COLO668 (cell line): ENCODE results near the gene KIF12.

Experiments
- DNase-seq: peaks from one replicate; lab custom pipeline; 2025; ENCODE audit not compliant: unreplicated experiment; lab: John Stamatoyannopoulos, UW

KIF12 gene

DNA sequence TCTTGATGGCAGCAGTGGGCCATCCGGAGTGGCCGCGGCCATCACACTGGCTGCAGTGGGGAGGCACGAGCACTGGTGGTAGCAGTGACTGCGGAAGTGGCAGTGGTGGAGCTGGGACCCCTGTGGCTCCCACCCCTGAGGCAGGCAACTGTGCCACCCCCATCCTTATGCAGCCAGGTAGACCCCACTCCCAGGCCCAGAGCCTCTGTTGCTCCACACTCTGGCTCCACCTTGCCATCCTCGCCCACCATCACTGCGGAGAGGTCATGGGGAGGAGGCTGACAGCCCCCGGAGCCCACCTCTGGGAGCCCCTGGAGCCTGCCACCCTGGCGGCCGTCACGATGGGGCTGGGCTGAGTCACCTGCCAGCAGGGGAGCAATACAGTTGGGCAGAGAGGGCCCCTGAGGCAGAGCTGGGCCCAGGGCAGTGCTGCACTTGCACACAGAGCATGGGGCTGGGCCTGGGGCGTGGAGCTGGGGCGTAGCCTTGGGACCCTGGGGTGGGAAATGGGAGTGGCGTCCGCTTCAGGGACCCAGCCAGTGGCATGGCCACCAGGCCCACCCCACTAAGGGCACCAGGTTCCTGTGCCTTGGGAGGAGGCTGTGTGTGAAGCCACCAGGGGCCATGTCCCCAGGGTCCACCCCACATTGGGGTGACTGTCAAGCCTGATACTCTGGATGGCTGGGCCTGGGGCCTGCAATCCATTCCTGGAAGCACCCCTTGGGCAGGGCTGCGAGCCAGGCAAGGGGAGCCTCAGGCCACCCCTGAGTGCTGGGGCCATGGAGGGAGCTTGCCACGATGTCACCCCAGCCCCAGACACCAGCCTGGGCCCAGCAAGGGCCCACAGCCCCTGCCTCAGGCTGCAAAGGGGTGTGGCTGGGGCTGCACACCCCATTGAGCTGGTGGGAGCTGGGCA, 28.6 kb downstream of the KIF12 start:
- DNase-seq: no peak

DNA sequence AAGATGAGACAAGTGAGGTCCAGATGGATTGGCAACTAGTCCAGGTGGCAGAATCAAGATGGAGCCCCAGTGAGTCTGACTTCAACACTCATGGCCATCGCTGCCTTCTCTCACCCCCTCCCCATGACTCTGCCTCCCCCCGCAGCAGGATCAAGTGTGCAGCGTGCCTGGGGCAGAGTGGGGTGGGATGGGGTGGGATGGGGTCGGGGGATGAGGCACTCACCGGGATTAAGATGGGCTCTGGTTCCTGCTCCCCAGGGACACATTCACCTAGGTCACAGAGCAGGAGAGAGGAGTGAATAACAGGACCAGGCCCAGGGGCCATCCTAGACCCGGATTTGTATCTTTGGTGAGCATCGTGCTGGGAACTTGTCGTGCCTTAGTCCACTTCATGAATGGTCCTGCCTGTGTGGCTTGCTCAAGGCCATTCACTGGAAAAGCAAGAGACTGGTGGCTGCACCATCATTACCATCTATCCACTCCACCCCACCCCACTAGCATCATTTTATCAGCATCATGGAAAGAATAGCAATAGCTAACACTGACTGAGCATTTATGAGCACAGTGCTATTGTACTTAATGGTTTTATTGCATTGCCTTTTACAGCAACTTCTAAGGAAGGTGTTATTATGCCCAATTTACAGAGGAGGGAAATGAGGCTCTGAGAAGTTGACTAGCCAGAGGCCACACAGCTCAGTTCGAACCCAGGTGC, 29.5 kb downstream of the KIF12 start:
- no peak for DNase-seq

DNA sequence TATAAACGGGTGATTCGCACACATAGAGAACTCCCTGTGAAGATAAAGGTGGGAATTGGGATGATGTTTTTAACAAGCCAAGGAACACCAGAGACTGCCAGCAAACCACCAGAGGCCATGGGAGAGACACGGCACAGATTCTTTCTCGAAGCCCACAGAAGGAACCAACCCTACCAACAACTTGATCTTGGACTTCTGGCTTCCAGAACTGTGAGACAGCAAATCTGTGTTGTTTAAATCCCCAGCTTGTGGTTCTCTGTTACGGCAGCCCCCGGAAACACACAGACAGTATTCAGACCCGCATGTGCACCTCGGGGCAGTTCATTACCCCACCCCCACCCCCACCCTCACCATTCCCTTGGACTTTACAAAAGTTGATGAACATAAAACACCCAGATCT, 33.8 kb downstream of the KIF12 start:
- DNase-seq: no peak

DNA sequence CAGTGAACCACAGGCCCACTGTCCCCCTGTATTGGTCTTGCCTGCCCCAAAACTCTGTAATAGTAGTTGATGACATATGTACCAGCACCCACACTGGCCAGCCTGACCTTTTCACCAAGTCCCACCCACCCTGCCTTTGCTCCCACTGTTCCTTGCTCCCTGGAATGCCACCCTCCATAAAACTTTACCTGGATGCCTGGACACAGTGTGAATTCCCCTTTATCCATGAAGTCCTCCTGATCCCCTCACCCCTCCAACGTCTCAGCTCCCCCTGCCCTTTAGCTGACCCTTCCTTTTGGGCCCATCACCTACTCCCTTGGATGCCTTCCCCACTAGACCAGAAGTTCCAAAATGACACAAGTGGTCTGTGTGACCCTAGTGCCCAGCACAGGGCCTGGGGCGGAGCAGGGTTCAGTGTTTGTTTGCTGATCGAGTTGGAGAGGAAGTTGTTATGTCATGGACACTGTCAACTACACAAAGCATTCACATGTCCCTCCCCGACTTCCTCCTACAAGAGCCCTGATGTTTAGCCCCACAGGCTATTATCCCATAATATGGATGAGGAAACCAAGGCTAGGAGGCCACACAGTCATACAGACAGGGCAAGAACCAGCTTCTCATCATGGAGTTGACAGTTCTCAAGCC, 37.1 kb downstream of the KIF12 start:
- DNase-seq: no peak

DNA sequence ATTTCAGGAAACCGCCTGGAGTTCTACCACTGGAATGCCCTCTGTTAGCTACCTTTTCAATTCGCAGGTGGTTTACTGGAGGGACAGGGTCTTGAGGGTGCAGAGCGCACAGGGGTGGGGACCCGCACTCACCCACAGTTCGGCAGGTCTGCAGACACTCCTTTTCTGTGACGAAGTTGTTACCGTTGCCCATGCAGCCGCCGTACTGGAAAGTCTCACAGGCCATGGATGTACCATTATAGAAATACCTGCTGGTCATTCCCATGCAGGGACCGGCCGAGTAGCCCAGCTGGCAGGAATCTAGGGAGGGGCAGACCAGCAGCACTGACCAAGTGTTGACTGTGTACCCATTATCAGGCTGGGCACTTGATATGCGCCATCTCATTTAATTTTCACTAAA, 37.8 kb downstream of the KIF12 start:
- DNase-seq: no peak

DNA sequence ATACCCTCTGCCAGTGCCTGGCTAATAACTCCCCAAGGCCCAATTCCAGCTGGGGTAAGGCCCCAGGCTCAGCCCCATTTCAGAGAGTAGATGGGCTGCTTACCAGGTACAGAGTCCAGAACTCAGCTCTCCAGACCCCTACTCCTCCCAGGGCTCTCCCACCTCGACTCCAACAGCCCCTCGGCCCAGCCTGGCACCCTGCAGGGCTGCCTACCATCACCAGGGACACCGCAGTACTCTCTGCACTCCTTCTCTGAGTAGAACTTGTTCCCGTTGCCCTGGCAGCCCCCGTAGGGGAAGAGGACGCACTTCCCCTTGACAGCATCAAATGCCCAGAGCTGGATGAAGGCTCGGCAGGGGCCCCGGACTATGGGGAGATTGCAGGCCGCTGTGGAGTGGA, 38.4 kb downstream of the KIF12 start:
- no peak for DNase-seq

DNA sequence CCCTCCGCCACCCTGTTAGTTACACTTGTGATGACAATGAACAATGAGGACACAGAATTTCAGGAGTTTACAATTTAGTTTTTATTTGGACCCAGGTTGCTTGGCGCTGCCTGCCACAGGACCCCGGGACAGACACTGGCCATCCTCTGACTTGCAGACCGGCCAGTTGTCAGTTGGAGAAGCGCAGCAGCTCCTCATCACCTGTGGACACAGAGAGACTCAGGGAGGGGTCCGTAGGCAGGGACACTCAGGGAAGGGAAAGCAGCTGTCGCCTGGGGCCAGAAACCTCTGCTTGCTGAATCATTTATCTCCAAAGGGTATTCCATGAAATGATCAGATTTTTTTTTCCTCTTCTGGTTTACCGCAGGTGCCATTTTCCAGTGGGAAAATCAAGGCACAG, 39.0 kb downstream of the KIF12 start:
- DNase-seq: no peak

DNA sequence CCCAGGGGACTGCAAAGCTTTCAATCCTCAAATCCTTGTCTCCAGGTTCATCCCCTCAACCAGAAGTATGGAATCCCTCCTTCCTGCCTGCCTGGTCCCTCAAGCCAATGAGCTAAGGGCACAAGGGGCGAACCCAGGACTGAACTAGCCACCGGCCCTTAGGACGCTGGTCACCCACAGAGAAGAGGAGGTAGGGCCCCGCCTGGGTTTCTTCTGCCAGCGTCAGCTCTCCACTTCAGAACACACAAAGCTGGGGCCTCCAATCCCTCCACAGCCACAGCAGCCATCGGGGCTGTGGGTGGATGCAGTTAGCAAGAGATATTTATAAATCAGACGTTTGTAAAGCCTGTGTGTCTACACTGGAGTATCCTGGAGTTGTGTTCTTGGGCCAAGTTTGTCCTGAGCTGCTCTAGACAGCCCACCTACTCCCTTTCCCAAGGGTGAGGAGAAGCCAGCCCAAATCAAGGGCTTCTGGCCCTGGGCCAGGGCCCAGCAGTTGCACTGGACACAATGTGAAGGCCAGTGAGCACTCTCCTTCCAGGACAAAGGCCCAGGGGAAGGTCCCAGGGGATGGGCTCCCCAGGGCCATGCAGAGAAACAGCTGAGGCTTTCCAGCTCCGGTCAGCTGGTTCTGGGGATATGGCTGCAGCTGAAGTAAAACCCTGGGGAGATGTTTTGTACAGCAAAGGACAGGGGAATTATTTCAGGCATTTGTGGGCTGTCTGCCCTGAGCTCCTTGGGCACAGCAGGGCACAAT, 39.9 kb downstream of the KIF12 start:
- no peak for DNase-seq

DNA sequence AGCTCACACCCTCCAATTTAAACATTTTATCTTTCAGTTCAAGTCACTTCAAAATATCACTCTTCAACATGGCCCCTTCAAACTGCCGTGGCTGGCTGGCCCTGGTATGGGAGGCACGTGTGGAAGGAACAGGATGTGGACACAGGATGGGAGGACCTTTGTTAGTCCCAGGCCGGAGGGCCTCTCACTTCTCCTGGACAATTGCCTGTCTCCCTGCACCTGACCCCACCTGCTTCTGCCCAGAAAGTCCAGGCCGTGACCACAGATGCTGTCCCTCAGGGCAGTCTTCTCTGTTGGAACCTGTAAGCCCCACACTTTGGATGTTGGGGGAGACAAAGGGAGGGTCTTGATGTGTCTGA, 40.4 kb downstream of the KIF12 start:
- no peak for DNase-seq

DNA sequence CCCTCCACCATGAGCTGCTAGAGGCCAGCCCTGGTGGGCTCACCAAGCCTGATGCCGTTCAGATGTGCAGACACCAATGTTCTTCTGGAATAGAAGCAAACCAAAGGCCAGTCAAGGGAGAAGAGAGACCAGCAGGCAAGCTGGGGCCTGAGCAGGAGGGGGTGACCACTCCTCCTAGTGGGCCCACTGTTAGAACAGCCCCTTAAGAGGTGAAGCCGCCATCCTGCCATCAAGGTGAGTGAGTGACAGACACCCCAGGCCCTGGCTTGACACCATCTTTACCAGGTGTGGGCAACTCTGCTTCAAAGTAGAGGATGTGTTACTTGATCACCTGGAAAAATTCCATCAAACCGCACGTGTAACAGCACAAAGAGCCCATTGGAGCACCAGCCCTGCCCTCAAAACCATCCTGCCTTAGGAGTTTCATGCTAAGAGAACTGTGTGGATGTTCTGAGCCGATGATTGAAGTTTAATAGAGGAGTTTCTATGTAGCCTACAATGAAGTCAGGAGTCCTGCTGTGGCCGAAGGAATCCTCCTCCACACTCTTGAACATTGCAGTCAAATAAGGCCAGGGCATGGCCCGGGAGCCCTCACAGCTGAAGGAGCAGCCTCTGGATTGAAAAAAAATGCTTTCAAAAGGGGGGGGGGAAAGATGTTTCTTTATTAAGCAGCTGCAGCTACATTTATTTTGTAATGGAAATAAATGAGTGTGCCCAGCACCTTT, 41.8 kb downstream of the KIF12 start:
- no peak for DNase-seq

DNA sequence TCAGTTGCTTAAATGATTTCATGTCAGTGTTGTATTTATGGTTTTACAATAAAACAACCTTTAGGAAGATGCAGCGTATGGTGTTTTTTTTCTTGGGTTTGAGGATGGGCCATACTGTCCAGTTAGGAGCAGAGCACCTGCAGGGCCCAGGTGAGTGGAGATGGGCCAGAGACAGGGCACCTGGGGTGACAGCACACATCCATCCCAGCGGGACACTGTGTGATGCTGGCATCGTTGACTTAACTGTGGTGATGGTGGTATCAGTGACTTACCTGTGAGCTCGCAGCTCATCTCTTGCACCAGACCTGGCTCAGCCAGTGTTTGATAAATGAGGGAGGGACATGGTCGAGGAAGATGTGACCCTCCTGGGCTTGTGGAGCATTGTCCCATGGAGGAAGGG, 42.6 kb downstream of the KIF12 start:
- no peak for DNase-seq

DNA sequence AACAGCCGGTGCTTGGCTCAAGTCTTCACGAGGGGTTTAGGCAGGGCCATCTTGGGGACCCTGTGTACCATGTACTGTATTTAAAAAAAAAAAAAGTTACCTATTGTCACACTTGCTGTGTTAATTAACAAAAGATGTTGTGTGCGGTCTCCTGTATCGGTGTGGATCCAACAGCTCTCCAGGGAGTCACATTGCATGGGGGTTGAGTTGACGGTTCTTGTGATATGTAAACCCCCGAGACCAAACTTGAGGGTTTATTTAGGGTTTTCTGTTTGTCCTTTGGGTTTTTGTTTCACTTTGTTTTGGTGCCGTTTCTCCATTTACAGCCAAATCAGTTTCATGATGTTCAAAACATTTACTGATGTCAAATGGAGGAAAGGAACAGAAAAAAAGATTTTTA, 43.2 kb downstream of the KIF12 start:
- no peak for DNase-seq

DNA sequence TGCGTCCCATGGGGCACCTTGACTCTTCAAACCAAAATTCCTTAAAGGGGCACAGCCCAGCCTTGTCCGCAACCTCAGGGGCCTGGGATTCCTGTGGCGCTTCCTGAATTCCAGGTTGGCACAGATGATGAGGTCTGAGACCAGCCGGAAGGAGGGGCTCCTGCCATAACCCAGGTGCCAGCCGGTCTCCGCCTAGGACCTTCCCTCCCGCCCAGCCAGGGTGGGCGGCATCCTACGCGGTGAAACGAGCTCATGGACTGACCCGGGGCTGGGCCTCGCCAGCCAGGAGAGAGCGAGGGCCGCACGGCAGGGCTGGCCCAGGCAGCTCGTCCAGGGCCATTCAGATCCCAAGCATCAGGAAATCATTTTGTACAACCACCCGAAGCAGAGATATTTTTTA, 44.0 kb downstream of the KIF12 start:
- no peak for DNase-seq

DNA sequence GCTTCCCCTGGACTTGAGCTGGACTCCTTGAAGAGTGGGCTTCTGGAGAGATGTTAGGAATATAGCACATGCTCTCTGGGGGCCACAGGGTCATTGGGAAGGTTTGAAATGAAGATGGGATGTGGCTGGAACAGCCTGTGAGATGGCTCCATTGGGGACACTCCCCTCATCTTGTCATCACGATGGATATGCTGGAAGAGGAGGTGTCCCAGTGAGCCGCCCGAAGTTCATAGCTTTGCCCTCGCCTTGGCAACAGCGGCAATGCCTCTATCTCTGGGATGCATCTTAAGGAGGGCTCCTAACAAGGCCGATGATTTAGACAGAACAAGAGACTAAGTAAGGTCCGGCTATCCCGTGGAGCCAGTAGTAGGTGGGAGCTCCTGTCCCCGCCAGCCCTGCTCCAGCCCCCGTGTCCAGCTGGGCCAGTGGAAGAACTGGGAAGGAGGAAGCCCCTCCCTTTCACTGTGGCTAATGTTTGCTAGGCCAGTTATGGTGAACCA, 44.9 kb downstream of the KIF12 start:
- no peak for DNase-seq

DNA sequence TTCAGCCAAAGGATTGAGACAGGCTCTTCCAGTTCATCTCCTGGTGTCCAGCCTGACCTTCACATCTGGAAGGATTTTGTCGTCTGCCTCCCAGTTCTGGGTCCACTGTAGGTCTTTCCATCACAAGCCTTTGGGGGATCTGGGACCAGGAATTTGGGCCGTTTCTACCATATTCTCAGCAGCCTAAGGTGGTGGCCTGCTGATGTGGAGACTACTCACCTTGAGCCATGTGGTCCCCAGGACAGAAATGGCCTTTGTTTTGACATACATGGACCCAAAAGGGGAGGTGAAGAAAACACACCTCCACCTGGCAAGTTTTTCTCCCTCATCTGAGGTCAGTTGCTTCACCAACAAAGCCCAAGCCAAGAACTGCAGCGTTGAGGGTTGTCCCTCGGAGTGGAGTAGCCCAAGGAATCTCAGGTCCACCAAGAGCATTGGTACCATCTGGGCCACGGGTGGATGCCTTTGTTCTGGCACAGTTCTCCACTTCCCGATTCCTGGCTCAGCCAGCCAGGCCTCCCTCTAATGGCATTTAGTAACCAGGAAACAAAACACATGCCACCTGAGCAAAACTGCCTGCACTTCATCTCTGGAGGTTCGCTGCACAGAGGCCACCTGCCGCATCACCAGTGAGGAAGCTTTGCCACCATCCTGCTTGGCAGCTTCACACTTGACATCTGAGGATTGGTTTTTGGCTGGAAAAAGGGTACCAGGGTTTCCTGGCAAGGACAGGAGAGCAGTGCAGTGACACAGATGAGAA, 45.7 kb downstream of the KIF12 start:
- DNase-seq: peak; percentile 6

DNA sequence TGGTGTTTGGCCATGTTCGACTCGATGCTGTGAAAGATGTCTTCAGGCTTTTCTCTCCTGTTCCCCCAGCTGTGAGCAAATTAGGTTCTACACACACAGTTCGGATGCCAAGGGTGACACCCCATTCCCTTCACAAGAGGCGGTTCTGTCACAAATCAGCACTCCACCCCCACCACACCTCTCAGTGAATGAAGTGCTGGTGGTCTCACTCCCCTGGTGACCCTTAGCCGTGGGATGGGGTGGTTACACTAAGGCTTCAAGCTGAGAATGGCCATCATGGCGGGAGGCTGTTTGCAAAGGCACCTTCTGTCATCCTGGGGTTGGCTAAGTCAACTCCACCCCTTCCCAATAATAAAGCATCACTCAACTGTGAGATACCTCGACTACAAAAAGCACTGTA, 47.4 kb downstream of the KIF12 start:
- no peak for DNase-seq

DNA sequence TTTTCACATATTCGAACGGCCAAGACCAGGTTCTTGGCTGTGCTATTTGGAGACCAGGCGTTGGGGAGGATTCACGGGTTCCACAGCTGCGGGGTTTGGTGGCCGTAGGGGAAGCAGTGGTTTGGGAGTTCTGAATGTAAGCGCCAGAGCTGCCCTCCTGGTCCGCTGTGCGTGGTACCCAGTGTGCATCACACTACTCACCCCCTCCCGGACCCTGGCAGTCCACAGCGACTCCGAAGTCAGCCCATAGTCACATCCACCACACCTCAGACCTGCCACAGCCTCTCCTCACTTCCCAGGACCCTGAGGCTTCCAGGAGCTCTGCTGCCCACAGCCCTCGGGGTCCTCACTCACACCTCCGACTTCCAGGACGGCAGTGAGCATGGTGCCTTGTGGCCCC, 47.8 kb downstream of the KIF12 start:
- DNase-seq: no peak

DNA sequence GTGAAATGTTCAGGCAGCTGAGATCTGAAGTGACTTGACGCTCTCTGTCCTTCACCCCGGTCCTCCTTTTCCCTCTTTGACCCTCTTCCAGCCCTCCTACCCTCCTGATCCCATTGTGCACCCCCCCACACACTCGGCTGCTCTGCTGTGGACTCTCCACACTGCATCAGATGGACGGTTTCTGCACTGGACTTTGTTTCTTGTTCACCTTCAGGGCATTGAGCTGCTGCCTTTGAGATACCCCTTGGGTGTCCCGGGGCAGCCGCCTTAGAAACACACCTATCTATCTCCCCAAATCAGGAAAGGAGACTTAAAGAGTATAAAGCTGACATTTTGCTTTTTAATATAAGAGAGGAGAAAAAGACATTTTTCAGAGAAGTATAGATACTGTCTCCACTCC, 48.4 kb downstream of the KIF12 start:
- DNase-seq: no peak

DNA sequence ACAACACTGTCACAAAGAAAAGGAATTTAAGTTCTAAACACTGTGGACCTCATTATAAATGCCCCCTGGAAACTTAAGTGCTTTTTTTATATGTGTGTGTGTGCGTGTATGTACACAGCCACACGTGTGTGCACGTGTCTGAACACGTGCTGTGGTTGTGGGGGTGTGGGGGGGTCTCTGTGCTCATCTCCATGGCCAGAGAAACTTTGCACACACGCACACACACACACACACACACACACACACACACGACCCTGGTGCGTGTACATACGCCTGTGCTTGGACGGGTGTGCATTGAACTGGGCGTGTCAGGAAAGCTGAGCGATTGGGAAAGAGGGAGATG, 48.9 kb downstream of the KIF12 start:
- DNase-seq: no peak
